ENCODE data around the gene STX18.
"Not testable (repeated sequence)": the region's sequence is repeated elsewhere in the genome, so short reads cannot be mapped to it uniquely, and the experiment has no call there.

The STX18 gene

DNA sequence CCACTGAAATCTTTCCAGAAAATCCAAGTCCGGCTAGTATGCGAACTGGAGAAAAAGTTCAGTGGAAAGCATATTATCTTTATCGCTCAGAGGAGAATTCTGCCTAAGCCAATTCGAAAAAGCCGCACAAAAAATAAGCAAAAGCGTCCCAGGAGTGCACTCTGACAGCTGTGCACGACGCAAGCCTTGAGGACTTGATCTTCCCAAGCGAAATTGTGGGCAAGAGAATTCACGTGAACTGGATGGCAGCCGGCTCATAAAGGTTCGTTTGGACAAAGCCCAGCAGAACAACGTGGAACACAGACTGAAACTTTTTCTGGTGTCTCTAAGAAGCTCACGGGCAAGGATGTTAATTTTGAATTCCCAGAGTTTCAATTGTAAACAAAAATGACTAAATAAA lies 34.4 kb downstream of the STX18 start:
- DNase-seq = no peak

- no peak for DNase-seq
Observed at GRCh38 chr4:4506961-4507360, 34.9 kb downstream of the STX18 start.

DNA sequence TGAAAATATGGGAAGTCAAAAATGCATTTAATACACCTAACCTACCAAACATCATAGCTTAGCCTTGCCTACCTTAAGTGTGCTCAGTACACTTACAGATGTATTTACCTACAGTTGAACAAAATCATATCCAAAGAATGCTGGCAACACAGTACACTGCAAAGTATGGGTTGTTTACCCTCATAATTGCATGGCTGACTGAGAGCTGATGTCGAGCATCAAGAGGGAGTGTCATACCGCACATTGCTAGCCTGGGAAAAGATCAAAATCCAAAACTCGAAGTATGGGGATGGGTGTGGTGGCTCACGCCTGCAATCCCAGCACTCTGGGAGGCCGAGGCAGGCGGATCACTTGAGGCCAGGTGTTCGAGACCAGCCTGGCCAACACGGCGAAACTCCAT lies 36.6 kb downstream of the STX18 start:
- not testable (repeated sequence) for DNase-seq

- no peak for DNase-seq
Observed at GRCh38 chr4:4504783-4505182, 37.1 kb downstream of the STX18 start.

DNA sequence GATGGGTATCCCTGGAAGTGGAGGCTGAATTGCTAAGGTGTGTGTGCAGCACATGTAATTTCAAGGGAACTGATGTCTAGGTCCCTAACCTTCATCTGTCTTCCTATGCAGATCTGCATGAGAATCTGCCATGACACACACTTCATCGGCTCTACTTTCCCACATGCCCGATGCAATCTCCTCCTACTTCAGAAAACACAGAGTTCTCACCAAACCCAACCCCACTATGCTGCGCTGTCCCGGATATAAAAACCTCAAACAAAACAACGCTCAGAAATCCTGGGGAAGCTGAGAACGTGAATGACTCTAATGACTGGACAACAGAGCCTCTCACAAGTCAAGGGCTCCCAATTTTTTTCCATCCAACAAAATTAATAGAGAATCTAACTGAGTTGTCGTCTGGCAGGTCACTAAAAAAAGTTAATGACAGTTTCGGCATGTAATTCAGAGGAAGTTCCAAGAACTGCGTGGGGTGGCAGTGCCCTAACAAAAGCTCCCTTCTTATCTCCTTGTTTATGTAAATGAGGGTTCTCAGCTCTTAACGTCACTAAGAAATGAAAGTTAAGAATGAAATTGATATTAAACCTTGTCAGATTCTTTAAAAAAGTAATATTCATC lies 39.0 kb downstream of the STX18 start:
- DNase-seq = peak; percentile 32 to 34

DNA sequence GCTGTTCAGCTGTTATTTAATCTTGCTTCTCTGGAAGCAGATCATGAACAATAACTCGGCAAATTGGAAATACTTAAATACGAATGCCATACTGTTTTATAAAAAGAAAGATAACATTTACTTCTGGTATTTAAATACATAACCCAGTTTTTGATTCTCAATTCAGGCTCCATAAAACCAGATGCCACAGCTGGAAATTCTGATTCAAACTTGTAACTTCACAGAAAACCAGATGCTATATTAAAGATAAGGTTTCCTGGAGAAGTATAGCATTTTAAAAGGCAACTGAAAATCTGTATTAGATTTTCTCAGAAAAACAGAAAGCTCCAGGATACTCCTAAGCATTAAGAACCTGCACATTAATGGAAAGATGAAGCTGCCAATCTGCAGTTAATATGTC lies 40.2 kb downstream of the STX18 start:
- no peak for DNase-seq

DNA sequence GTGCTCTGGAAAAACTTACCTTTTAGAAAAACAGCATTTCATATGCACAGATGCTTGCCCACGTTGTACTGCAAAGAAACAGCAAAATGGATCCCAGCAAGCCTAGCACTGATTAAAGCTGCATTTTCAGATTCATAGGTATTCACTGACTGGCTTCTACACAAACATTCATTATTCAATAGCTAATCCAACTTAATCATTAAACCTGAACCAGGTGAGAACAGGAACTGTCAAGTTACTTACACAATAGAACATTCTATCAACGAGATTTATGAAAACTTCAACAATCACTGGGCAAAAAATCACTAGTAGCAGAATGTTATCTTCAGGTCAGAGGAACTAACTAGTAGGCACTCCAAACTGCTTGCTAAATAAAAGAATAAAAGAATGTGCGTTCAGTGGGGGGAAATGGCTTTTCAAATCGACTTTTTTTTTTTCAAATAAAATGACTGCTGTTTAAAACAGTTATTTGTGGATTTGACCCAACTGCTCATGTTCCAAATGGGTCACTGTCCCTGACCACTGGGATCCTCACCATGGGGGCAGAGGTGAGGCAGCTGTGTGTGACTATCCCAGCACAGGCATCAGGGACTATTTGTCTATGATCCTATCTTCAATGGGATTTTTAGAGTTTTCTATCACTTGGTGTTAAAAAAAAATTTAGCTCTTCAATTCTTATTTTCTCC lies 42.3 kb downstream of the STX18 start:
- no peak for DNase-seq

DNA sequence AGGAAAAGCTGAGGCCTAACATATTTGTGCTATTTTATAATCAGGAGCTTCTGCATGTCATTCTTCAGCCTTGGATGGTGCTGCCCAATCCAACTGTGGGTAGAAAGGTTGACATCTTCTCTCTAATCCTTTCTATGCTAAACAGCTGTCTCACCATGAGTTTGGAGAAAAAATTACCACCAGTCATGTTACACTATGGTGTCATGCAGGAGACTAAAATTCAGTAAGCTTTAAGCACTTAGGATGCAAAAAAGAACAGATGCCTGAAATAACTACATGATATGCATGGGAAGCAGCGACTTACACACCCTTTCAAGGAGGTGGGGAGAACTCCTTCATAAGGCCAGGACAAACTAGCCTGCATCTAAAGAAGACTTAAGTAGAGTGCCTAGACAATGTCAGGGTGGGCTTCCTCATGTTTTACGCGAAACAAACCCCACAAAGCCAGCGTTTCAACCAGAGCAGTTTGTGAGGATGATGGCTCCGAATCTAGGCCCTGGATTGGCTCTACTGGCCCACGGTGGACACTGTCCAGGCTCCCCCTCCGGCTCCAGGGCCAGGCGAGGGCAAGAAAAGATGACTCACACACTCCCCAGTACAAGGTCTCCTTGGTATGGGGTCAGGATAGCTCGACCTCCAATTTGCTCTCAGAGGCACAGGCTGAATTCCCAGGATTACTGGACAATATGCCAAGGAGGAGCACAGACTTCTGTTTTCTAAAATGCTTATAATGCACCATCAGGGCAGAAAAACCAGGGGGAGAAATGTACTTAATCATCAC lies 45.1 kb downstream of the STX18 start:
- DNase-seq = no peak

GRCh38 chr4:4494882-4495281 lies 47.0 kb downstream of the STX18 start:
- no peak for DNase-seq

DNA sequence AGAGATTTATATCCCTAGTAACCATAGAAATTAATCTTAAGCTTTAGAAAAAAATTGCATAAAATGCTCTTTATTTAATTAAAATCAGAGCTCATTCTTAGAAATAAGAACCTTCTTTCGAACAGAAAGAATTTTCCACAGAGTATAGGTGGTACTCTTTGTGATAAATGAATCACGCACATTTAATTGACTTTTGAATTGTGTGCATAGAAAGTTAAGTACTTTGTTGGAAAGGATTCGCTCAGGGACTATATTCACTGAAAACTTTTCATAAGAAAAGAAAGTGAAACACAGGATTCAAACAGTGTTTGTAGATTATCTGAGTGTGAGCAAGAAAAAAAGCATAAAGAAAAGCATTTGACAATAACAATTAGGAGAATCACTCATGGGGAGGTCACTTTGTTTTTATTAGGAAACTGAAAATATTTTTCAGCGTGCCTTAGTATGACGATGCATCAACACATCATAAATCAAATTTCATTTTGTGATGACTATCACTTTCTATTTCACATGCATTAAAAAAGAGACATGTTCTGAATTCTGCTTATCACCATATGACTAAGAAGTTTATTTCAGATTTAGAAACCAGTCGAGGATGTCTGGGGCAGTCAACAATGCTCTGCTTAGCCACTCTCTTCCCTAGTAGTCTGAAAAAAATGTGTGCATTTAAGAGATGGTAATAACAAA lies 49.5 kb downstream of the STX18 start:
- DNase-seq = no peak

DNA sequence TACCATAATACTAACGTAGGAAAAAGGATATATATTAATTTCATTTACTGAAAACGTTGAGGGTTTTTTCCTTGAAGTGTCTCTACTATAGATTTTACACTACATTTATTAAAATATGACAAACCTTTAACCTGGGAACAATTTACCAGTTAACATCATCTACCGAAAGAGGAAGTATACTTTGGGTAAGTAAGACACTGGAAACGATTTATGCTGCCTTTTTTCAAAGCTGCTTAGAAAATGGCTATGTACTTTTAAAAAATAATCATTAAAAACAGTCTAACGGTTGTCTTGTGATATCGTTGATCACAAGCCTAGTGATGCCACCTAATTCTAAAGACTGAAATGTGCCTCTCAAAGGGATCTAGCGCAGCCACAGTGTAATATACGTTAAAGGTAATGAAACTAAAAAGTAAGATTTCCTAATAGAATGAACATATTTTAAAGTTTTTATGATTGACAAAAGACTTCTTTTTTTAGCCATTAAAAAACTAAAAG lies 50.4 kb downstream of the STX18 start:
- DNase-seq = no peak

GRCh38 chr4:4490816-4491215 lies 51.0 kb downstream of the STX18 start:
- DNase-seq = no peak

- no peak for DNase-seq
Observed at GRCh38 chr4:4490041-4490440, 51.8 kb downstream of the STX18 start.

GRCh38 chr4:4488405-4489404 lies 53.1 kb downstream of the STX18 start:
- DNase-seq = peak; percentile 70 to 76

- DNase-seq = no peak
Observed at GRCh38 chr4:4486969-4487368, 54.9 kb downstream of the STX18 start.

DNA sequence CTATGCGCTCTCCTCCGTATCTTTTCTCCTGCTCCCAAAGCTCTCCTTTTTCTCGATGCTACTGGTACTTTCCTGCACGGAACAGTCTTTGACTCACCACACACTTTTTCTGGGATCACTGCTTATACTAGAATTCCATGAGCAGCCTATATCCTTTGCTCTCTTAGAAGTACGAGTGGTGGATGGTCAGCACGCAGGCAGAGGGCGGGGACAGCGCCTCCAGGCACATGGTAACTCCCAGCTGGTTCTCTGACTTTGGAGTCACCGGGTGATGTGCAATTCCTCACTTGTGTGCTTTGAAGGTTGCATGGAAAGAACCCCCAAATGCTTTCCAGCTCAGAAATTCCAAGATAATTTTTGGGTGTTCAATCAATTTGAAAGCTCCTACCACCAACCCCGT lies 56.0 kb downstream of the STX18 start:
- DNase-seq = no peak

GRCh38 chr4:4481399-4481994 lies 60.4 kb downstream of the STX18 start:
- DNase-seq = no peak

GRCh38 chr4:4480685-4481398 lies 61.0 kb downstream of the STX18 start:
- no peak for DNase-seq

DNA sequence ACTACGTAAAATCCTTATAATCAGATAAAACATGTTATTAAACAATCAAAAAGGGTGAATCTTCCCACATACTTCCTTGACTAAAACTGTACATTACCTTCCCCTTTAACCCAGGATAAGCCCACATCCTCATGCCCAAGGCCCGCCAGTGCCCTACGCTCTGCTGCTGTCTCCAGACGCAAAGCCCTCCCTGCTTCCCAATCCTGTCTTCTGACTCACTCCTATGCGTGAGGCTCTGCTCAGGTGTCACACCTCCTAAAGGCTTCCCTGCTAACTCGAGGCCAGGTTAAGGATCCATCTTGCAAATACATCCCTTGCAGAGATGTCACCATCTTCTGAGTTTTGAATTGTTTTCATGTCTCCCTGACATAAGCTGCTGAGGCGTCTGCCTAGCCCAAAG lies 61.6 kb downstream of the STX18 start:
- no peak for DNase-seq

GRCh38 chr4:4479366-4479765 lies 62.5 kb downstream of the STX18 start:
- no peak for DNase-seq

GRCh38 chr4:4477796-4478195 lies 64.1 kb downstream of the STX18 start:
- no peak for DNase-seq

Measured in activated T-cell treated with anti-CD3 and anti-CD28 coated beads, Interleukin-2, amount 50 U/mL, for 48 hours (primary cell).